Stimulated activated CD4-positive, alpha-beta T cell treated with anti-CD3 and anti-CD28 coated beads, Interleukin-2, amount 100 ng/mL, for 48 hours (primary cell): Measurements from ENCODE around the gene RFX1.

Source experiments
- DNase-seq, 2 donors: peaks; one replicate each; pipeline ENCODE4 v3.0.0-alpha.2; 2020

RFX1 gene

GRCh38 chr19:13995878-13996765, 10.0 kb downstream of the RFX1 start:
- no peak for DNase-seq

GRCh38 chr19:13995017-13995728, 10.9 kb downstream of the RFX1 start:
- no peak for DNase-seq

- no peak for DNase-seq
These were observed 12.4 kb downstream of the RFX1 start for GRCh38 chr19:13993590-13994300.

- no peak for DNase-seq
These were observed 14.1 kb downstream of the RFX1 start for GRCh38 chr19:13992025-13992424.

GRCh38 chr19:13990085-13990484, 16.0 kb downstream of the RFX1 start:
- no peak for DNase-seq

- no peak for DNase-seq
These were observed 16.6 kb downstream of the RFX1 start for GRCh38 chr19:13989487-13989886.

GRCh38 chr19:13987101-13987890, 18.8 kb downstream of the RFX1 start:
- no peak for DNase-seq

- peak; percentile 97 to 98 for DNase-seq
These were observed 19.7 kb downstream of the RFX1 start for GRCh38 chr19:13986348-13986904.

- no peak for DNase-seq
These were observed 20.3 kb downstream of the RFX1 start for GRCh38 chr19:13985771-13986347.

- no peak for DNase-seq
These were observed 21.0 kb downstream of the RFX1 start for GRCh38 chr19:13984875-13985741.

GRCh38 chr19:13984186-13984585, 21.9 kb downstream of the RFX1 start:
- DNase-seq = no peak

GRCh38 chr19:13983213-13983889, 22.8 kb downstream of the RFX1 start:
- DNase-seq = no peak

GRCh38 chr19:13982773-13983172, 23.3 kb downstream of the RFX1 start:
- no peak for DNase-seq

- no peak for DNase-seq
These were observed 24.1 kb downstream of the RFX1 start for GRCh38 chr19:13981988-13982501.

GRCh38 chr19:13981467-13981866, 24.7 kb downstream of the RFX1 start:
- DNase-seq = no peak

- no peak for DNase-seq
These were observed 25.1 kb downstream of the RFX1 start for GRCh38 chr19:13981021-13981420.

GRCh38 chr19:13980340-13980739, 25.8 kb downstream of the RFX1 start:
- DNase-seq = no peak

- DNase-seq = no peak
These were observed 26.4 kb downstream of the RFX1 start for GRCh38 chr19:13979686-13980085.

- no peak for DNase-seq
These were observed 26.9 kb downstream of the RFX1 start for GRCh38 chr19:13979244-13979615.
